Esophagus squamous epithelium (tissue), 4 donors: ENCODE measurements around the gene PRSS22.

Source experiments
- CTCF ChIP-seq, 6 experiments: fragments of 450-650 bp in 4 of 6; fragments of 200-600 bp in 2 of 6; sonication (generic) in 2 of 6; IDR thresholded peaks; one replicate each; pipeline ENCODE4 v1.5.1; 2016 to 2019; ENCODE audit warnings: antibody characterized with exemption in 6 of 6, mild to moderate bottlenecking in 4 of 6, moderate library complexity in 4 of 6
- POLR2A ChIP-seq, 4 donors: fragments of 450-650 bp; IDR thresholded peaks; one replicate each; pipeline ENCODE4 v1.6.1; 2017; ENCODE audit warnings: antibody characterized with exemption in 4 of 4, mild to moderate bottlenecking in 4 of 4, moderate library complexity in 3 of 4

- TF ChIP-seq POLR2A (IDR thresholded peaks at IDR 0.05): no peak
- no peak for TF ChIP-seq CTCF (IDR thresholded peaks at IDR 0.05)
Measured at GRCh38 chr16:2819179-2819938, 38.6 kb downstream of the PRSS22 start.
